H9 (cell line): ENCODE results near the gene COQ7. TPM values are rescaled to one million over a fixed set of nuclear protein-coding genes. Genes with fewer than 3 reads are reported as not detected.

Experiments used
- DNase-seq: peaks from one replicate; pipeline ENCODE4 v3.0.0-alpha.2; 2017
- H2AFZ ChIP-seq: one replicate; pipeline ENCODE4 v1.6.1; 2013; ENCODE audit warnings: mild to moderate bottlenecking, low read length, control low read depth, moderate library complexity
- H2AK5ac ChIP-seq: 2 replicates; pipeline ENCODE4 v1.6.1; 2013; ENCODE audit warnings: low read length, control low read depth, mixed read lengths; ENCODE audit not compliant: insufficient read length
- H2BK120ac ChIP-seq: one replicate; pipeline ENCODE4 v1.6.1; 2013; ENCODE audit warnings: low read depth, mild to moderate bottlenecking, low read length, control low read depth, inconsistent platforms; ENCODE audit not compliant: poor library complexity, severe bottlenecking
- H2BK12ac ChIP-seq: 2 replicates; pipeline ENCODE4 v1.6.1; 2013; ENCODE audit warnings: low read length, control low read depth, mixed read lengths, low read depth; ENCODE audit not compliant: insufficient read length
- H2BK15ac ChIP-seq: 2 replicates; pipeline ENCODE4 v1.6.1; 2013; ENCODE audit warnings: low read depth, low read length, control low read depth
- H2BK20ac ChIP-seq: one replicate; pipeline ENCODE4 v1.6.1; 2013; ENCODE audit warnings: low read depth, mild to moderate bottlenecking, low read length, control low read depth, inconsistent platforms; ENCODE audit not compliant: poor library complexity, severe bottlenecking
- H2BK5ac ChIP-seq: 2 replicates; pipeline ENCODE4 v1.6.1; 2013; ENCODE audit warnings: low read length, control low read depth, mixed read lengths; ENCODE audit not compliant: insufficient read length
- H3K14ac ChIP-seq: 2 replicates; pipeline ENCODE4 v1.6.1; 2013; ENCODE audit warnings: low read length, control low read depth; ENCODE audit not compliant: insufficient read depth
- H3K18ac ChIP-seq: 2 replicates; pipeline ENCODE4 v1.6.1; 2013; ENCODE audit warnings: low read depth, mild to moderate bottlenecking, mixed read lengths, low read length, control low read depth; ENCODE audit not compliant: insufficient read length
- H3K23ac ChIP-seq: 2 replicates; pipeline ENCODE4 v1.6.1; 2013; ENCODE audit warnings: low read length, control low read depth, mixed read lengths, low read depth; ENCODE audit not compliant: insufficient read length
- H3K23me2 ChIP-seq: 2 replicates; pipeline ENCODE4 v1.6.1; 2013; ENCODE audit warnings: low read depth, mild to moderate bottlenecking, mixed read lengths, low read length, control low read depth; ENCODE audit not compliant: insufficient read length, poor library complexity, severe bottlenecking
- H3K27ac ChIP-seq: 2 replicates; pipeline ENCODE4 v1.5.1; 2013; ENCODE audit warnings: low read length, control low read depth, mixed read lengths, low read depth; ENCODE audit not compliant: insufficient read length
- H3K27me3 ChIP-seq: 2 replicates; pipeline ENCODE4 v1.6.1; 2013; ENCODE audit warnings: low read length, control low read depth, inconsistent platforms; ENCODE audit not compliant: insufficient read depth
- H3K4ac ChIP-seq: 2 replicates; pipeline ENCODE4 v1.6.1; 2013; ENCODE audit warnings: low read depth, mild to moderate bottlenecking, control low read depth, inconsistent platforms, low read length, moderate library complexity
- H3K4me1 ChIP-seq: 2 replicates; pipeline ENCODE4 v1.6.1; 2013; ENCODE audit warnings: low read length, control low read depth, inconsistent platforms; ENCODE audit not compliant: insufficient read depth
- H3K4me2 ChIP-seq: 2 replicates; pipeline ENCODE4 v1.6.1; 2013; ENCODE audit warnings: low read length, control low read depth, mixed read lengths; ENCODE audit not compliant: insufficient read length, insufficient read depth
- H3K56ac ChIP-seq: 2 replicates; pipeline ENCODE4 v1.6.1; 2013; ENCODE audit warnings: low read depth, mild to moderate bottlenecking, mixed read lengths, low read length, control low read depth; ENCODE audit not compliant: insufficient read length
- H3K79me1 ChIP-seq: 2 replicates; pipeline ENCODE4 v1.6.1; 2013; ENCODE audit warnings: low read depth, mild to moderate bottlenecking, moderate library complexity, low read length, control low read depth, inconsistent platforms; ENCODE audit not compliant: insufficient read depth, poor library complexity, severe bottlenecking
- H3K79me2 ChIP-seq: 2 replicates; pipeline ENCODE4 v1.6.1; 2013; ENCODE audit warnings: low read length, control low read depth, inconsistent platforms; ENCODE audit not compliant: insufficient read depth
- H3K9ac ChIP-seq: 2 replicates; pipeline ENCODE4 v1.6.1; 2013; ENCODE audit warnings: low read length, control low read depth, mixed read lengths; ENCODE audit not compliant: insufficient read length; ENCODE audit errors: extremely low read depth
- H3K9me3 ChIP-seq: one replicate; pipeline ENCODE4 v1.6.1; 2013; ENCODE audit warnings: low read depth, low read length, inconsistent platforms; ENCODE audit not compliant: control insufficient read depth
- H3T11ph ChIP-seq: one replicate; pipeline ENCODE4 v1.6.1; 2013; ENCODE audit warnings: mild to moderate bottlenecking, low read length, control low read depth, inconsistent platforms
- H4K20me1 ChIP-seq: one replicate; pipeline ENCODE4 v1.6.1; 2013; ENCODE audit not compliant: control insufficient read depth, insufficient read length, insufficient read depth
- H4K5ac ChIP-seq: 2 replicates; pipeline ENCODE4 v1.6.1; 2013; ENCODE audit warnings: low read depth, mild to moderate bottlenecking, mixed read lengths, low read length, control low read depth; ENCODE audit not compliant: insufficient read length
- H4K8ac ChIP-seq: replicated peaks from 2 replicates; pipeline ENCODE4 v1.6.1; 2013; ENCODE audit warnings: low read length, control low read depth, mixed read lengths, low read depth; ENCODE audit not compliant: insufficient read length
- H4K91ac ChIP-seq: 2 replicates; pipeline ENCODE4 v1.6.1; 2013; ENCODE audit warnings: low read depth, mild to moderate bottlenecking, moderate library complexity, mixed read lengths, low read length, control low read depth; ENCODE audit not compliant: insufficient read length
- H3K27ac Mint-ChIP-seq, 3 experiments: 2 replicates in 2 of 3; 3 replicates in 1 of 3; pipeline ENCODE4 v1.8.0; 2020 to 2021; ENCODE audit warnings: mixed read lengths in 3 of 3, mild to moderate bottlenecking in 1 of 3, moderate library complexity in 1 of 3
- H3K27me3 Mint-ChIP-seq: 2 replicates; pipeline ENCODE4 v1.8.0; 2021; ENCODE audit warnings: low read depth, mild to moderate bottlenecking, moderate library complexity, mixed read lengths
- H3K36me3 Mint-ChIP-seq, 3 experiments: 2 replicates in 2 of 3; 3 replicates in 1 of 3; pipeline ENCODE4 v1.8.0; 2020 to 2021; ENCODE audit warnings: low read depth in 3 of 3, mixed read lengths in 3 of 3; ENCODE audit not compliant: insufficient read depth in 1 of 3
- H3K4me1 Mint-ChIP-seq, 2 experiments: 2 replicates each; pipeline ENCODE4 v1.8.0; 2020; ENCODE audit warnings: mixed read lengths in 2 of 2
- H3K4me3 Mint-ChIP-seq, 2 experiments: 2 replicates in 1 of 2; 3 replicates in 1 of 2; pipeline ENCODE4 v1.8.0; 2020 to 2021; ENCODE audit warnings: mild to moderate bottlenecking in 2 of 2, mixed read lengths in 2 of 2, moderate library complexity in 1 of 2
- H3K9me3 Mint-ChIP-seq, 2 experiments: 2 replicates in 1 of 2; 3 replicates in 1 of 2; pipeline ENCODE4 v1.8.0; 2020; ENCODE audit warnings: mild to moderate bottlenecking in 2 of 2, mixed read lengths in 2 of 2, moderate library complexity in 1 of 2
- CTCF ChIP-seq: fragments of 200-600 bp; sonication (generic); conservative IDR thresholded peaks from 3 replicates; pipeline ENCODE4 v1.8.0; 2021; ENCODE audit warnings: antibody characterized with exemption, mild to moderate bottlenecking
- total RNA-seq: library from RNA; stranded (reverse); gene quantifications from 2 replicates; pipeline ENCODE4 v1.2.1, GENCODE V29; 2021

COQ7 gene
- total RNA-seq, 1 experiment from 2014 or later: 29.6 TPM

GRCh38 chr16:19126300-19126699 is 58.9 kb downstream of the COQ7 start:
- no peak overlapping the region for H3K4me3 Mint-ChIP-seq
- H2BK120ac ChIP-seq: no peak overlapping the region
- no peak overlapping the region for H4K8ac ChIP-seq
- H3K23me2 ChIP-seq: no peaks in the 10 kb centered on the region
- no peak overlapping the region for H2AK5ac ChIP-seq
- H3K18ac ChIP-seq: no peak overlapping the region
- no peak overlapping the region for H3K4me2 ChIP-seq
- H3K36me3 Mint-ChIP-seq: no peaks in the 10 kb centered on the region
- H3K14ac ChIP-seq: no peak overlapping the region
- H3K9me3 ChIP-seq: peaks cover 7% of the 10 kb centered on the region
- H2BK5ac ChIP-seq: no peak overlapping the region
- H3K79me1 ChIP-seq: no peaks in the 10 kb centered on the region
- no peak for DNase-seq
- H2BK12ac ChIP-seq: no peak overlapping the region
- no peak overlapping the region for H3K56ac ChIP-seq
- no peak overlapping the region for H2BK20ac ChIP-seq
- no peak overlapping the region for H2BK15ac ChIP-seq
- H2AFZ ChIP-seq: no peak overlapping the region
- H3K23ac ChIP-seq: no peak overlapping the region
- no peak overlapping the region for H3K27ac Mint-ChIP-seq
- peaks cover 7% of the 10 kb centered on the region in 2 experiments; a peak in 3 of 5 replicates for H3K9me3 Mint-ChIP-seq
- H3K4ac ChIP-seq: no peak overlapping the region
- H3K27me3 Mint-ChIP-seq: peaks cover 3% of the 10 kb centered on the region; the same call in 1 of the 2 replicates
- H3T11ph ChIP-seq: no peak overlapping the region
- TF ChIP-seq CTCF: no peak
- H3K4me1 Mint-ChIP-seq: peaks cover 14 to 17% of the 10 kb centered on the region in 2 experiments
- H3K79me2 ChIP-seq: no peaks in the 10 kb centered on the region
- H3K27me3 ChIP-seq: no peaks in the 10 kb centered on the region
- H3K27ac ChIP-seq: no peak overlapping the region
- no peak overlapping the region for H4K5ac ChIP-seq
- no peak overlapping the region for H4K91ac ChIP-seq
- no peaks in the 10 kb centered on the region for H4K20me1 ChIP-seq
- H3K4me1 ChIP-seq: no peaks in the 10 kb centered on the region
- H3K9ac ChIP-seq: no peak overlapping the region
